HepG2 (cell line): ENCODE measurements around the gene RBM26. TPM values are rescaled to one million over a fixed set of nuclear protein-coding genes. Genes with fewer than 3 reads are reported as not detected.

Experiments
- ATAC-seq: fragments of 200-7000 bp; cut with Tn5 transposase; 3 replicates; pipeline ENCODE4 v1.9.1; 2020; ENCODE audit warnings: mild to moderate bottlenecking, moderate library complexity
- BruUV-seq: library from RNA; stranded (reverse); fragments of 400-500 nt; replicated peaks from 2 replicates; lab custom pipeline; 2021; lab: Mats Ljungman, UMichigan
- CTCF ChIA-PET: fragments of 300-600 bp; formaldehyde crosslinking; extraction: SDS; loops from one replicate; lab custom pipeline; 2021; ENCODE audit warnings: low total read pairs, inconsistent platforms, low intra/inter-chr PET ratio; lab: Yijun Ruan, JAX
- POLR2A ChIA-PET: fragments of 350-600 bp; sonication (Branson Sonifier 250); formaldehyde crosslinking; loops from one replicate; lab custom pipeline; 2020; ENCODE audit warnings: antibody characterized with exemption, inconsistent platforms; lab: Yijun Ruan, JAX
- DNase-seq: peaks from one replicate; pipeline ENCODE4 v3.0.0-alpha.2; 2015; ENCODE audit warnings: low spot score
- FAIRE-seq: peaks from 3 replicates; lab custom pipeline; 2011; peaks lifted over from hg19 to GRCh38; lab: Jason Lieb, UNC
- H2AFZ ChIP-seq: one replicate; pipeline ENCODE4 v1.6.1; 2011; ENCODE audit warnings: low read length, inconsistent platforms
- H3K27ac ChIP-seq: fragments of 300-600 bp; 3 replicates; pipeline ENCODE4 v1.8.0; 2011; ENCODE audit warnings: mixed run types, mild to moderate bottlenecking, mixed read lengths, low read length, inconsistent platforms; ENCODE audit not compliant: insufficient read depth; ENCODE audit errors: extremely low read length
- H3K27me3 ChIP-seq, 2 experiments: fragments of 200-600 bp in 1 of 2; 2 replicates in 1 of 2; 3 replicates in 1 of 2; pipeline versions ENCODE4 v1.6.0 to v1.8.0; 2011; ENCODE audit warnings: low read length in 2 of 2, mild to moderate bottlenecking in 2 of 2, moderate library complexity in 2 of 2, inconsistent platforms in 1 of 2; ENCODE audit not compliant: insufficient read depth in 2 of 2, control insufficient read depth in 1 of 2
- H3K36me3 ChIP-seq, 2 experiments: fragments of 200-600 bp in 1 of 2; replicated peaks in 1 of 2; 2 replicates in 1 of 2; 3 replicates in 1 of 2; pipeline versions ENCODE4 v1.5.1 to v1.8.0; 2011; ENCODE audit warnings: low read length in 2 of 2, inconsistent platforms in 1 of 2; ENCODE audit not compliant: insufficient read depth in 2 of 2, control insufficient read depth in 1 of 2
- H3K4me1 ChIP-seq: 2 replicates; pipeline ENCODE4 v1.5.1; 2012; ENCODE audit warnings: low read length, inconsistent platforms; ENCODE audit not compliant: insufficient read depth
- H3K4me2 ChIP-seq: 2 replicates; pipeline ENCODE4 v1.6.0; 2011; ENCODE audit warnings: low read depth, low read length, inconsistent platforms
- H3K4me3 ChIP-seq, 3 experiments: fragments of 200-600 bp in 1 of 3; sonication (generic), shearing (Covaris generic) in 1 of 3; replicated peaks in 1 of 3; 2 replicates each; pipeline ENCODE4 v1.5.1; 2011 to 2016; ENCODE audit warnings: low read length in 3 of 3, inconsistent platforms in 2 of 3, low read depth in 2 of 3, mild to moderate bottlenecking in 2 of 3, control low read depth in 1 of 3, mixed read lengths in 1 of 3; ENCODE audit not compliant: insufficient read depth in 1 of 3
- H3K79me2 ChIP-seq: one replicate; pipeline ENCODE4 v1.6.1; 2011; ENCODE audit warnings: low read length, inconsistent platforms; ENCODE audit not compliant: insufficient read depth
- H3K9ac ChIP-seq: 2 replicates; pipeline ENCODE4 v1.6.0; 2011; ENCODE audit warnings: mild to moderate bottlenecking, low read depth, low read length, inconsistent platforms; ENCODE audit not compliant: insufficient read depth
- H3K9me3 ChIP-seq: 2 replicates; pipeline ENCODE4 v1.5.1; 2012; ENCODE audit warnings: mild to moderate bottlenecking, low read length
- H4K20me1 ChIP-seq: 2 replicates; pipeline ENCODE4 v1.6.0; 2011; ENCODE audit warnings: inconsistent platforms, mild to moderate bottlenecking, low read length, moderate library complexity; ENCODE audit not compliant: insufficient read depth
- HNRNPK ChIP-seq: fragments of 200-400 bp; formaldehyde crosslinking; IDR thresholded peaks from 2 replicates; pipeline ENCODE4 v1.6.1; 2018; ENCODE audit warnings: low read length, low read depth, moderate library complexity, mild to moderate bottlenecking; ENCODE audit not compliant: poor library complexity, severe bottlenecking
- NFRKB ChIP-seq: fragments of 450-650 bp; IDR thresholded peaks from 2 replicates; pipeline ENCODE4 v1.6.1; 2017
- NR3C1 ChIP-seq: sonication (generic); formaldehyde crosslinking; IDR thresholded peaks from 2 replicates; pipeline ENCODE4 v1.4.0; 2020; ENCODE audit warnings: missing genetic modification reagents
- POLR2AphosphoS2 ChIP-seq: IDR thresholded peaks from 2 replicates; pipeline ENCODE4 v1.6.1; 2011; ENCODE audit warnings: low read depth, low read length, improper control_type of control experiment
- PTBP1 ChIP-seq: fragments of 200-400 bp; formaldehyde crosslinking; IDR thresholded peaks from 2 replicates; pipeline ENCODE4 v1.6.1; 2018; ENCODE audit warnings: low read length, low read depth; ENCODE audit not compliant: poor library complexity, severe bottlenecking
- RARG ChIP-seq: sonication (generic); formaldehyde crosslinking; IDR thresholded peaks from 2 replicates; pipeline ENCODE4 v1.4.0; 2020; ENCODE audit warnings: low read depth, mild to moderate bottlenecking, missing genetic modification reagents
- YEATS2 ChIP-seq: sonication (generic); formaldehyde crosslinking; IDR thresholded peaks from 2 replicates; pipeline ENCODE4 v1.4.0; 2020; ENCODE audit warnings: missing genetic modification reagents, borderline replicate concordance
- ZFP1 ChIP-seq: IDR thresholded peaks from 2 replicates; pipeline ENCODE4 v1.6.1; 2016
- ZNF207 ChIP-seq: fragments of 450-650 bp; IDR thresholded peaks from 2 replicates; pipeline ENCODE4 v1.6.1; 2016; ENCODE audit warnings: antibody characterized with exemption, borderline replicate concordance
- ZNF878 ChIP-seq: sonication (generic); formaldehyde crosslinking; IDR thresholded peaks from 2 replicates; pipeline ENCODE4 v1.8.1; 2023; ENCODE audit warnings: mild to moderate bottlenecking, missing genetic modification reagents, moderate library complexity
- WGBS: methylation state at CpG from one replicate; pipeline ENCODE4 v1.1.6; 2017; ENCODE audit warnings: low lambda C conversion rate; 5-methylcytosine and 5-hydroxymethylcytosine counted together
- in situ Hi-C: cut with HindIII; loops from 2 replicates; pipeline ENCODE4 v1.10.0; 2017; ENCODE audit warnings: low pct_unique_long_range_greater_than_20kb; ENCODE audit not compliant: extremely low pct_ligation_motif_present
- intact Hi-C: fragments of 100-400 bp; cut with micrococcal nuclease; formaldehyde crosslinking; loops from one replicate; pipeline ENCODE4 v1.10.0; 2022; ENCODE audit not compliant: unreplicated experiment
- polyA plus RNA-seq, 8 experiments: library from polyadenylated mRNA; depleted of rRNA in 3 of 8; stranded (reverse) in 7 of 8; unstranded in 1 of 8; fragments of >200 nt; fragmentation: Illumina TruSeq in 4 of 8; extraction: Trizol in 4 of 8; gene quantifications; 2 replicates each; pipeline versions ENCODE4 v1.2.1 to v1.2.3, GENCODE V29; 2011 to 2016; ENCODE audit warnings: low read depth in 4 of 8, missing spikeins in 1 of 8, mixed read lengths in 1 of 8; ENCODE audit not compliant: insufficient read depth in 1 of 8
- total RNA-seq, 5 experiments: library from RNA; depleted of rRNA; stranded (reverse); fragments of >200 nt; fragmentation: Illumina TruSeq; extraction: Trizol; gene quantifications; 2 replicates each; pipeline ENCODE4 v1.2.3, GENCODE V29; 2016; ENCODE audit warnings: low read depth in 1 of 5

The RBM26 gene
- total and polyA plus RNA-seq, 2 of the 13 experiments (the other 11 are each of a cell fraction or from before 2014, with no cell fraction given), result 19.4 to 34.4 TPM

DNA sequence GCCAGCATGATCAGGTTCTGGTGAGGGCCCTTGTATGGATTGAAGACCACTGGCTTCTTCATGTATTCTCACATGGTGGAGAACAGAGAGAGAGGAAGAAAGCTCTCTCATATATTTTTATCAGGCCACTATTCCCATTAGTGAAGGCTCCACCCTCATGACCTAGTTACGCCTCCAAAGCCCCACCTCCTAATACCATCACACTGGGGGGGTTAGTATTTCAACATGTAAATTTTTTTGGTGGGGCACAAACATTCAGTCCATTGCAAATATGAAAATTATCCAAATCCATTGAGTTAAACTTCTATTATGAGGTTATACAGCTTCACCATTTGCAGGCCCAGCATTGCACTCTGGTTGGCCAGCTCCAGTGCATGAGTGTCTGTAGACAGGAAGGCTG lies 33.2 kb upstream of the RBM26 start:
- ChIA-PET POLR2A (no interaction called here), CTCF (no interaction called here)
- Histone ChIP-seq H3K4me3 (no peak overlapping the region), H3K79me2 (no peaks in the 10 kb centered on the region), H3K4me1 (peaks cover 22% of the 10 kb centered on the region), H3K4me2 (no peak overlapping the region), H3K36me3 (no peaks in the 10 kb centered on the region), H3K9me3 (no peaks in the 10 kb centered on the region), H3K27ac (no peak overlapping the region), H2AFZ (no peak overlapping the region), H3K9ac (no peak overlapping the region), H3K27me3 (no peaks in the 10 kb centered on the region), H4K20me1 (no peaks in the 10 kb centered on the region)
- FAIRE-seq, result no peak
- no peak for TF ChIP-seq ZFP1 (CRISPR knock-in tag)
- no peak for TF ChIP-seq HNRNPK
- TF ChIP-seq ZNF207, result no peak
- 90% methylated on average over 1 of the region's 1 CpG for WGBS
- no peak for ATAC-seq
- DNase-seq, result no peak
- intact Hi-C loops, result no loop called here
- no TSS peak for BruUV-seq
- in situ Hi-C loops, result no loop called here

DNA sequence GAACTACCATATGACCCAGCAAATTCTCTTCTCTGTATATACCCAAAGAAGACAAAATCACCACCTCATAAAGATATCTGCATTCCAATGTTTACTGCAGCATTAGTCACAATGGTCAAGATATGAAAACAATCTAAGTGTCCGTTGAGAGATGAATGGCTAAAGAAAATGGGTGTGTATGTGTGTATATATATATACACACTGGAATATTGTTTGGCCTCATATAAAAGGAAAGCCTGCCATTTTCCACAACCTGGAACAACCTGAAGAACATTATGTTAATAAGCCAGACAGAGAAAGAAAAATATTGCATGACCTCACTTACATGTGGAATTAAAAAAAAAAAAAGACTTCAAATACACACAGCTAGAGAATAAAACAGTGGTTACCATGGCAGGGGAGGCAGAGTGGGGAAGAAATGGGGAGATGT lies 29.5 kb upstream of the RBM26 start:
- Histone ChIP-seq H4K20me1 (no peaks in the 10 kb centered on the region), H3K4me3 (no peak overlapping the region), H3K4me2 (no peak overlapping the region), H3K36me3 (no peaks in the 10 kb centered on the region), H2AFZ (no peak overlapping the region), H3K9ac (no peak overlapping the region), H3K27ac (no peak overlapping the region), H3K27me3 (no peaks in the 10 kb centered on the region), H3K9me3 (no peaks in the 10 kb centered on the region), H3K79me2 (no peaks in the 10 kb centered on the region), H3K4me1 (no peaks in the 10 kb centered on the region)
- ATAC-seq (no peak), DNase-seq (no peak), FAIRE-seq (no peak)
- 0% methylated on average over 1 of the region's 1 CpG for WGBS
- ChIA-PET POLR2A (no interaction called here), CTCF (no interaction called here)
- no peak for TF ChIP-seq RARG (CRISPR knock-in tag)
- no peak for TF ChIP-seq PTBP1
- no peak for TF ChIP-seq POLR2AphosphoS2
- no peak for TF ChIP-seq ZNF878 (CRISPR knock-in tag)
- no peak for TF ChIP-seq NFRKB
- TF ChIP-seq YEATS2, result no peak
- TF ChIP-seq NR3C1 (CRISPR knock-in tag), result no peak
- in situ Hi-C loops, result no loop called here
- intact Hi-C loops, result no loop called here
- no TSS peak for BruUV-seq
